Measurements from ENCODE around the gene SDK1. TPM values are rescaled to one million over a fixed set of nuclear protein-coding genes. Genes with fewer than 3 reads are reported as not detected.

SDK1 gene
- total RNA-seq, 1 experiment from 2014 or later = 6.0 TPM

DNA sequence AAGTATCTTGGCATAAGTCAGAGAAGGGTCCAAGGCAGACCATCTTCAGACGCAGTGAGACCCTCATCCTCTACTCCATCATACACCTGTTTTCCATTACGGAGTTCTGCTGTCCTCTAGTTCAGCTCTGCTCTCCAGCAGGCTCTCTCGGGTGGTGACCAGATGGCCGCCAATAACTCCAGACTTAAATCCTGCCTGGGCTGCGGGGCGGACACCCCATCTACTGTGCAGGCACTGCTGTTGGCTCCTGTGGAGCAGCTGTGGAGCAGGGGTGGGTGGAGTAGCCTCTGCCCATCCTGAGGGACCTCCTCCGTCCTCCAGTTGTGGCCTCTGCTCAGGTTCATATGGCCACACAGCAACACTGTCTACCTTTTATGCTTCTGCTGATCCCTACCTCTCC, 608.1 kb downstream of the SDK1 start:
- Histone ChIP-seq H3K9me3 (replicated peaks) (no peaks in the 10 kb centered on the region), H3K27me3 (no peaks in the 10 kb centered on the region), H3K4me3 (no peak overlapping the region), H3K36me3 (no peaks in the 10 kb centered on the region), H3K4me1 (no peaks in the 10 kb centered on the region), H3K27ac (no peak overlapping the region)
- DNase-seq = no peak

DNA sequence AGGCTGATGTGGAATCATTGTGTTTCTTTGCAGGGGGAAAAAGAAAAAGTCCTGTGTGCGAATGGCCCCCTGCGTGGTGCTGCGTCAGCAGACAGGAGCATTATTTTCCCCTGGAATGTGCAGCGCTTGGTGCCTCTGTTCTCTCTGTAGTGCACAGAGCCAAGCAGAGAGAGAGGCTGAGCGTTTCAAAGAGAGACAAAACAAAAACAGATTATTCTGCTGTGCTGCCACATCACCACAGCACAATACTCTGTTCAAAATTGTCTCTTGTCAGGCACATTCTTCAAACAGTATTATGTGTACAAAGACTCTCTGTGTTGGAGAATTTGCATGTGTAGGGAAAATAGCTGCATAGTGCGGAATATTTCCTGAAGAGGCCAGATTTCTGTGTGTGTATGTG, 609.0 kb downstream of the SDK1 start:
- H3K4me3 ChIP-seq = no peak overlapping the region
- no peaks in the 10 kb centered on the region for H3K27me3 ChIP-seq
- no peaks in the 10 kb centered on the region for H3K4me1 ChIP-seq
- no peak for DNase-seq
- no peaks in the 10 kb centered on the region for H3K9me3 ChIP-seq (replicated peaks)
- no peaks in the 10 kb centered on the region for H3K36me3 ChIP-seq
- no peak overlapping the region for H3K27ac ChIP-seq

DNA sequence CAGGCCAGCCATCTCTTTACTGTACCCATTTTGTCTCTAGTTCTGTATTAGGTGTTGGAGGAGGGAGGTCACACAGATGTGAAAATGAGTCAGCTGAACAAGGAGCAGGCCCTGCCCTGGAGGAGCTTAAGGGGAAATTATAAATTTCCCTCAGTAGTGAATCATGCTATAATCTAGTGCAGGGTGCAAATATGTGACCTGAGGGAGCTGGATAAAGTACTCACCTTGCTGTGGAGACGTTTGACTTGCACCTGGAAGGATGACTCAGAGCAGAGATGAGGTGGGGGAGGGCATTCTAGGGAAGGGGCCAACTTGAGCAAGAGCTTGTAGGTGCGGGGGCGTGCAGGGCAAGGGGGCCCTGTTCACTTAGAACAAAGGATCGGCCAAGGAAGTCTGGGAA, 610.6 kb downstream of the SDK1 start:
- Histone ChIP-seq H3K27me3 (no peaks in the 10 kb centered on the region), H3K27ac (no peak overlapping the region), H3K4me1 (peaks cover 10% of the 10 kb centered on the region), H3K36me3 (no peaks in the 10 kb centered on the region), H3K4me3 (no peak overlapping the region), H3K9me3 (replicated peaks) (no peaks in the 10 kb centered on the region)
- no peak for DNase-seq

DNA sequence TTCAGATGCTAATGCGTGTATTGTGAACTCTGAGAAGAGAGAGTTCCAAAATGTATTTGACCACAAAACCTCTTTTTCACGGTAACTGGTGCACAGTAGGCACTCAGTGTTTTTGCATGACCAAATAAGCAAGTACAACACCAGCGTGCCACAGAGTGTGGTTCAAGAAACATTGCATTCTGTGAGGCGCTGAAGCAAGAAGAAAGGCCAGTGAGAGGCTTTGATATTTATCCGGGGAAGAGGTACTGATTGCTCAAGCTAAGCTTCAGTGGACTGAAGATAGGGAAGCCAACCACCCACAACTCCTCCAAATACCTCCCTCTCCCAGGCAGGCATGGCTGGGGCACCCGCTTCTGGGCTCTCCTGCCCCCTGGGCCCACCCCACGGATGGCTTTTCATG, 611.2 kb downstream of the SDK1 start:
- DNase-seq = no peak
- no peaks in the 10 kb centered on the region for H3K9me3 ChIP-seq (replicated peaks)
- H3K4me1 ChIP-seq = peaks cover 10% of the 10 kb centered on the region
- H3K4me3 ChIP-seq = no peak overlapping the region
- H3K36me3 ChIP-seq = no peaks in the 10 kb centered on the region
- no peaks in the 10 kb centered on the region for H3K27me3 ChIP-seq
- no peak overlapping the region for H3K27ac ChIP-seq

DNA sequence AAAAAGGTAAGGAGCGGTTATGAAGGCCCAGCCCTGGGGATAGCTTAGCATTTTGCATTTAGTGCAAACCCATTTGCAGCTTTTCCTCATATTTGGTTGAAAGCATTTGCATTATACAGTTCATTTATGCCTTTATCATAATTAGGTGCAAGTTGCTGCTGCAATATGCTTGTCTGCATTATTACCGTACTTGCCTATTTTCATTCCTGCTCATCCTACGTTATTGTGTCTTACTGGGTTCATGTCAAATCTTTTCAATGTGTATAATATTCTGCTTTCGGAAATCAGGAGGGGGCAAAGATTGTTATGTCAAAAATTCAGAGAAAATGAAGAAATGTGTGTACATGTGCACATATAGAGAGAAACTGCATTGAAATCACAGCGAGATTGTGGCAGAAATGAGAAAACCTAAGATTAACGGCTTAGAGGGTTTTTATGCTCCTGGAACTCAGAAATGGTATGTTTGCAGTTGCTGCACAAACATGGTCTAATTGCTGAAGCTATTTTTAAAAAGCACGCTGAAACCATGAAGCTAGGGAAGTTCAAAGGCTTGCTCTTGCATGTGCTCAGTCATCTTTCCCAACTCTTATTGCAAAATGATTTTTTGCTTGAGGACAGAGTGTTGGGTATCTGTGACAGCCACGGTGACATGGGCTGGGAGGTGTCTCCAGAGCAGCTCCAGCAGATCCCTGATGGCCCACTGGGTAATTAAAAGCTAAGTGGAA, 613.2 kb downstream of the SDK1 start:
- Histone ChIP-seq H3K36me3 (no peaks in the 10 kb centered on the region), H3K27ac (no peak overlapping the region), H3K27me3 (no peaks in the 10 kb centered on the region), H3K9me3 (replicated peaks) (no peaks in the 10 kb centered on the region), H3K4me1 (peaks cover 10% of the 10 kb centered on the region), H3K4me3 (no peak overlapping the region)
- no peak for DNase-seq

DNA sequence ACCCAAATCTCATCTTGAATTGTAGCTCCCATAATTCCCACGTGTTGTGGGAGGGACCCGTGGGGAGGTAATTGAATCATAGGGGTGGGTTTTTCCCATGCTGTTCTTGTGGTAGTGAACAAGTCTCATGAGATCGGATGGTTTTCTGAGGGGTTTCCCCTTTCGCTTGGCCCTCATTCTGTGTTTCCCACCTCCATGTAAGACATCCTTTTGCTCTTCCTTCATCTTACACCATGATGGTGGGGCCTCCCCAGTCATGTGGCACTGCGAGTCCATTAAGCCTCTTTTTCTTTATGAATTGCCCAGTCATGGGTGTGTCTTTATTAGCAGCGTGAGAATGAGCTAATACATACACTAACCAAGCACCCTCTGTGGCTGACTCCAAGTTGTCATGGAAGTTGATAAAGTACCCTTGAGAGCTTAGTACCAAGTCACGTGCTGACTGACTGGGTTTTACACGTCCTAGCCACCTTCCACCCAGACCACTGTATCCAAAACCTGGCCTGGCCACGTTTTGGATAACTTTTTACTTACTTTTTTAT, 614.4 kb downstream of the SDK1 start:
- Histone ChIP-seq H3K36me3 (no peaks in the 10 kb centered on the region), H3K27ac (no peak overlapping the region), H3K4me1 (peaks cover 10% of the 10 kb centered on the region), H3K9me3 (replicated peaks) (no peaks in the 10 kb centered on the region), H3K4me3 (no peak overlapping the region), H3K27me3 (no peaks in the 10 kb centered on the region)
- DNase-seq = no peak

DNA sequence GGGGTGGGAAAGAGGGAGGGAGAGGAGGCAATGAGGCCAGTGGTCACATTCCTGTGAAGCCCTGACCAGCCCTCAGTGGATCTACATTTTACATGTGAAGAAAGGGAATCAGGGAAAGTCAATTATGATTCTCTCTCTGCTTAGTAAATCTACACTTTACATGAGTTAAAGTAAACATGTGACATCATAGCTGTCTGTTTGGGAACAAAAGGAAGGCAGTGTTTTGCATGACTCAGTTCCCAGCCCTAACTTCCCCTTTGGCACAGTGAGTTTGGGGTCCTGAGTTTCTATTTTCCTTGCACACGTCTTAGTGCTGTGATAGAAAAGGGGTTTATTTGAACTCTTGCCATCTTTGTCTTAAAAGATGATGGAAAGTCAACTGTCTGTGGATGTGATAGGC, 615.1 kb downstream of the SDK1 start:
- no peaks in the 10 kb centered on the region for H3K27me3 ChIP-seq
- no peak overlapping the region for H3K4me3 ChIP-seq
- H3K4me1 ChIP-seq = peaks cover 10% of the 10 kb centered on the region
- no peaks in the 10 kb centered on the region for H3K9me3 ChIP-seq (replicated peaks)
- no peak for DNase-seq
- H3K36me3 ChIP-seq = no peaks in the 10 kb centered on the region
- H3K27ac ChIP-seq = no peak overlapping the region

DNA sequence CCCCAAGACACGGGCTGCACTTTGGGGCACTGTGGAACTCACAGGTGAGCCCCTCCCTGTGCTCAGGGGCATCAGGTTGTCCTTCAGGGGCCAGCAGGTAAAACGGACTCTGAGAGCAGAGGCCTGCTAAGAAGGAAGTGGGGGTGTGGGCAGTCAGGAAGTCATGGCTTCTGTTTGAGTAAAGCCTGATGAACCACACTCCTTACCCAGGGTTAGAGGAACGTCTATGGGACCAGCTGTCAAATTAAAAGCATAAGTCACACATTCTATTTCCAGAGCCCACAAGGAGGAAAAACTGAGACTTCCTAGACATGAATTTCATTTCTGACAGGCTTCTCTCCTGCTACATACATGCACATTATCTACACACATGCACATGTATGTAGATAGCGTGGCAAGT, 616.4 kb downstream of the SDK1 start:
- no peak overlapping the region for H3K4me3 ChIP-seq
- no peak for DNase-seq

DNA sequence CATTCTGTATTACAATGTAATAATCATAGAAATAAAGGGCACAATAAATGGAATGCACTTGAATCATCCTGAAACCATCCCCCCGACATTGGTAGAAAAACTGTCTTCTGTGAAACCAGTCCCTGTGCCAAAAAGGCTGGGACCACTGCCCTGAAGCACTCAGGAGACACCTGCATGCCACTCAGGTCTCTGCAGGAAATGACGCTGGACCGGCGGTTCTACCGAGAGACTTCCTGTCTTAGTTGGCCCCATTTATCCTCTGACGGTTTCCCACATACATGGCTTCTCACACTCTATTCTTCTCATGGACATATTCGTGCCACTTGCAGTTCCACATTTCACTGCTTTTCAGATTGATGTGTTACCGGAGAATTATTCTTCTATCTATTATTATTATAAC, 617.5 kb downstream of the SDK1 start:
- H3K4me3 ChIP-seq = no peak overlapping the region
- DNase-seq = no peak
- no peaks in the 10 kb centered on the region for H3K9me3 ChIP-seq (replicated peaks)
- no peaks in the 10 kb centered on the region for H3K36me3 ChIP-seq
- peaks cover 10% of the 10 kb centered on the region for H3K4me1 ChIP-seq
- no peak overlapping the region for H3K27ac ChIP-seq
- no peaks in the 10 kb centered on the region for H3K27me3 ChIP-seq

More for the DNA sequence above, 616.4 kb downstream of the SDK1 start:
- H3K27ac ChIP-seq = no peak overlapping the region
- H3K9me3 ChIP-seq (replicated peaks) = no peaks in the 10 kb centered on the region
- H3K27me3 ChIP-seq = no peaks in the 10 kb centered on the region
- peaks cover 10% of the 10 kb centered on the region for H3K4me1 ChIP-seq
- no peaks in the 10 kb centered on the region for H3K36me3 ChIP-seq

DNA sequence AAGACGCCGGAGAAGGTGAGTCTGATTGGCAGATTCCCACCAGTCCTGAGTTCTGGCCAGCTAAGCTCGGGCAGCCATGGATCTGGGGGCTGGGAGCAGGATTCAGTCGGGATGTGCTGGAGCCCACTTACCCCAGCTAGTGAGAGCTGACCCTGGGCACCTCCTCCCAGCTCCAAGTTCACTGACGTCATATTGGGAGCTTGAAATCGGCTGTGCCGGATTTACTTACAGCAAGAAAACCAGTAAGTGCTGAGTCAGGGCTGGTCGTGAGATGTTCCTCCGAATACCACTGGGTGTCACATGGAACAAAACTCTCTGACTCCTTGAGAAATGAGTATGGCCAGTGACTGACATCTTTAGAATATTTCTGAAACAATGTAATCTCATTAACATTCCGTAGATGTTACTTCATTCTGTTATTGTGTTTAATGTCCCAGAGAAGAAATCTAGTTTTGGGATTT, 621.2 kb downstream of the SDK1 start:
- no peak overlapping the region for H3K4me3 ChIP-seq
- H3K9me3 ChIP-seq (replicated peaks) = no peaks in the 10 kb centered on the region
- no peaks in the 10 kb centered on the region for H3K27me3 ChIP-seq
- no peak overlapping the region for H3K27ac ChIP-seq
- peaks cover 8% of the 10 kb centered on the region for H3K4me1 ChIP-seq
- peak; percentile 27 to 28 for DNase-seq
- H3K36me3 ChIP-seq = no peaks in the 10 kb centered on the region

DNA sequence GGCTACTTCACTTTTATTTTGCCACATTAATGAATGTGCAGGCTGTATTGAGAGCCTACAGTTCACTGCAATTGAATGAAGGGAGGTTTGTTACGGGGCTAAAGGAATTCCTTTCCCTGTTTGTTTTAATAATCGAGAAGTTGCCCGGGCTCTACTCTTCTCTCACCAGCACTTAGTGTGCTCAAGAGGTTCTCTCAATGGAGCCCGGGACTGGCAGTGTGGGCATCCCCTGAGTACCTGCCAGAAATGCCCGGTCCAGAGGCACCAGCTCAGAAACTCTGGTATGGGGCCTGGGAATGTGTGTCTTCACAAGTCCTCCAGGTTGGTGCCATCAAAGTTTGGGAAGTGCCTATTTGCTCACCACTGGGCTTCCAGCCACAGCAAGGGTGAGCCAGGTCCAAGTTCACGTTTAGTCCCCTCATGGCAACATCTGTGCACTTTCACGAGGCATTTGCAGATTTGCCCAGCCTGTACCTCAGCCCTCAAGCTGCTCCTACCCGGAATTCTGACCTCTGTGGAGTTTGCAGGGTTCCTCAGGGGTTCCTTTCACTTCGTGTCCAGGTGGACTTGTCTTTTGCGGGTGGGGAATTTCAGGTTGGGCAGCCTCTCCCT, 622.4 kb downstream of the SDK1 start:
- no peaks in the 10 kb centered on the region for H3K27me3 ChIP-seq
- H3K9me3 ChIP-seq (replicated peaks) = no peaks in the 10 kb centered on the region
- H3K27ac ChIP-seq = no peak overlapping the region
- H3K4me3 ChIP-seq = no peak overlapping the region
- no peak for DNase-seq
- no peaks in the 10 kb centered on the region for H3K36me3 ChIP-seq
- peaks cover 17% of the 10 kb centered on the region for H3K4me1 ChIP-seq

DNA sequence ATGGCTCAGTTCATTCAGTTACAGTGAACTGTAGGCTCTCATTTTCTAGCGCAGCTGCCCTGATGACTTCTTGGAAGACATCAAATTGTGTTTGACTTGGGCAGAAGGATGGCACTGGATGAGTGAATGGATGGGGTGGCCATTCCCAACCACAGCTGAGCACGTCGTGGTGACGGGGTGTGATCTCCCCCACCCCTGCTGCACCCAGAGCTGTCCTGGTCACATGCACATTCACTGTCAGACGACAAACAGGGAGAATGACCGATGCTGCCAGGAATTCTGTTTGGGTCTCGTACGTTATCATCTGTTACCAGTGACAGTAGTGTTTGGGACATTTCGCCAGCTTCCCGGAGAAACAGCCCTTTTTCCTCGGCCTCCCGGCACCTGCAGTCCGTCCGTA, 623.2 kb downstream of the SDK1 start:
- DNase-seq = no peak
- H3K9me3 ChIP-seq (replicated peaks) = no peaks in the 10 kb centered on the region
- H3K27ac ChIP-seq = no peak overlapping the region

DNA sequence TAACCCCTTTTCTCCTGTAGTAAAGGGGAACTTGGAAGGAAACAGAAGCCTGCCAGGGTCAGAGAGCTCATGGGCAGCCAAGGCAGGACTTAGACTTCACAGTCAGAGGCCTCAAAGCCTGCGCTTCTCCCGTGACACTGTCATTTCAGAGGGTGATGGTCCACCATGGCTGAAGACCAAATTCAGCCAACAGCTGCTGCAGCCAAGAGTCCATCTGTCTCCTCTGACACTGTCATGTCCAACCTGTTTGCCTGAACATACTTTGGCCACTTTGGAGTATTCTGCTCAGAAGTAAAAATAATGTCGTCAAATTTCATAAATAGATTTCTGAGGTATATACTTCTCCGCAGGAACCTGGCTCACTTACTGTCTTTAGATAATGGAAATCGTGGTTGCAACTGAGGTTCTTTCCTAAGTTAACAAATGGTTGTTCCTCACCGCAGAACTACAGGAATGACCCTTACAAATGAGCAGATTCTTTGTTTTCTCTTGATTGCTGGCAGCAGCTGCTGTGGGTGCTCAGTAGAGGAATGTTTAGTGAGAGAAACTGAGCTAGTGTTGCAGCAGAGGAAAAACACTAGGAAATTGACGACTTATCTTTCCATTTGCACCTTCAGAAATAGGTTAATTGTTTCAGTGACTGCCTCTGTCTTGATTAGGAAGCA, 626.5 kb downstream of the SDK1 start:
- Histone ChIP-seq H3K4me3 (peak overlapping the region; percentile 9), H3K9me3 (replicated peaks) (no peaks in the 10 kb centered on the region), H3K27ac (peak overlapping the region; percentile 83), H3K36me3 (no peaks in the 10 kb centered on the region), H3K4me1 (peaks cover 22% of the 10 kb centered on the region), H3K27me3 (no peaks in the 10 kb centered on the region)
- peak; percentile 89 to 97 for DNase-seq

More for the DNA sequence above, 623.2 kb downstream of the SDK1 start:
- Histone ChIP-seq H3K27me3 (no peaks in the 10 kb centered on the region), H3K36me3 (no peaks in the 10 kb centered on the region), H3K4me1 (peaks cover 22% of the 10 kb centered on the region), H3K4me3 (no peak overlapping the region)

DNA sequence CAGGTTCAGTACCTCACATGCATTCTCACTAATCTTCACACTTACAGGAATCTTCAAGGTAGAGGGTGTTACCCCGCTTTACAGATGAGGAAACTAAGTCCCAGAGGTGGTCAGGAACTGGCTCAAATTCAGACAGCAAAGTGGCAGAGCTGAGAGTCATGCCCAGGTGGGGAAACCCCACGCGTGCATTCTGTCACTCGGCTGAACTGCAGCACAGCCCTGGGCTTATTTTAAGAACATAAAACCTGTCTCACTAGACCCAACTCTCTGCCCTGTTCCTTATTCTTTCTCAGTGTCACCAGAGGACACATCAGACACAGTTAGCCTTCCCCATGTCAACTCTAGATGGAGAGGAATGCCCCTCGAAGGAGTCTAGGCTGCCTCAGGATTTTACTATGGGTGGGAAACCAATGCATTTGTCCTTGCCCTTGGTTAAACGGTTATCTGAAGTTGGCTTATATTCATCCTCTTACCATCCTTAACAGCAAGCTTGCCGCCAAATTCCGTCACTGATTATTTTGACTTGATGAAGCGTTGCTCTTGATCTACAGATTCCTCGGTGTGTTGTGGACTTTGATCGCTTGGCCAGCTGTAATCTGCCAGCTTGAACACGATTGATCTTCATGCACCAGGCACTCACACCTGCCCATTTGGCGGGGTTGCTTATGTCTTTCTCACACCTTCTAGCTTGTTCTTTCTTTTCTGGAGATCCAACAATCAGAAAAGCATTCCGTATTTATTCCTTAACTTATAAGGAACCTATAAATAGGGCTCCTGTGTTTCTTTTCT, 627.9 kb downstream of the SDK1 start:
- Histone ChIP-seq H3K36me3 (no peaks in the 10 kb centered on the region), H3K9me3 (replicated peaks) (no peaks in the 10 kb centered on the region), H3K27me3 (no peaks in the 10 kb centered on the region), H3K27ac (peak overlapping the region; percentile 83), H3K4me3 (no peak overlapping the region), H3K4me1 (peaks cover 22% of the 10 kb centered on the region)
- no peak for DNase-seq

All from SJCRH30 (cell line).